ENCODE measurements around the gene TSC1.
"Not testable (repeated sequence)": the region's sequence is repeated elsewhere in the genome, so short reads cannot be mapped to it uniquely, and the experiment has no call there.

The TSC1 gene

GRCh38 chr9:132978112-132978450 is 33.7 kb upstream of the TSC1 start:
- no peak for DNase-seq (ENCODE audit: low read depth in 1 of 2, low spot score in 1 of 2)

DNA sequence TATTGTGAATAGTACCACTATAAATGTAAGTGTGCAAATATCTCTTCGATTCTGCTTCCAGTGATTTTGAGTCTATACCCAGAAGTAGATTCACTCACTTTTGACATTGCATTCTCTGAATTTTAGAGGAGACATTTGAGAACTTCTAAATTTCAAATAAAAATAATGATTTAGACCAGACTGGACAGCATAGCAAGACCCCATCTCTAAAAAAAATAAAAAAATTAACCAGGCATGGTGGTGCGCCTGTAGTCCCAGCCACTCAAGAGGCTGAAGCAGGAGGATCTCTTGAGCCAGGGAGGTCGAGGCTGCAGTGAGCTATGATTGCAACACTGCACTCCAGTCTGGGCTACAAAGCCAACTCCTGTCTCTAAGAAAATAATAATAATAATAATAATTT is 32.2 kb upstream of the TSC1 start:
- no peak for DNase-seq (ENCODE audit: low read depth in 1 of 2, low spot score in 1 of 2)

DNA sequence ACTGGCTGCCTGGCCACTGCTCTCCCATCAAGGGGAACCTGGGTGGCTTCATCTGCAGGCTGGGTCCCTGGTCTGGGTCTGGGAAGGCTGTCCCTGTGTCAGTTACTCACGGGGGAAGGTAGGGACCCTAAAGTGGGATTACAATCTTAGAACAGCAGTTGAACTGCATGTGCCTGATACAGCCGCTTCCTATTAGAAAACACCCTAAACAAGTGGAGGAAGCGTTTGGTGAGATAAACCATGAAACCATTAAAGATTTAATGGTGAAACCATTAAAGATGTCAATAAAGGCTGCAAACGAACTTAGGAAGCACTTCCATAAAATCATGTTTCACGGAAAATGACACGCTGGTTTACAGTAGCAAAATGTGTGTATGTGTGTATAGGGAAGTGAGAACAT is 31.5 kb upstream of the TSC1 start:
- DNase-seq (ENCODE audit: low read depth in 1 of 2, low spot score in 1 of 2), result no peak

GRCh38 chr9:132973713-132974112 is 29.3 kb upstream of the TSC1 start:
- no peak for DNase-seq (ENCODE audit: low read depth in 1 of 2, low spot score in 1 of 2)

- DNase-seq (ENCODE audit: low read depth in 1 of 2, low spot score in 1 of 2), result no peak
Observed at GRCh38 chr9:132973166-132973565, 28.8 kb upstream of the TSC1 start.

DNA sequence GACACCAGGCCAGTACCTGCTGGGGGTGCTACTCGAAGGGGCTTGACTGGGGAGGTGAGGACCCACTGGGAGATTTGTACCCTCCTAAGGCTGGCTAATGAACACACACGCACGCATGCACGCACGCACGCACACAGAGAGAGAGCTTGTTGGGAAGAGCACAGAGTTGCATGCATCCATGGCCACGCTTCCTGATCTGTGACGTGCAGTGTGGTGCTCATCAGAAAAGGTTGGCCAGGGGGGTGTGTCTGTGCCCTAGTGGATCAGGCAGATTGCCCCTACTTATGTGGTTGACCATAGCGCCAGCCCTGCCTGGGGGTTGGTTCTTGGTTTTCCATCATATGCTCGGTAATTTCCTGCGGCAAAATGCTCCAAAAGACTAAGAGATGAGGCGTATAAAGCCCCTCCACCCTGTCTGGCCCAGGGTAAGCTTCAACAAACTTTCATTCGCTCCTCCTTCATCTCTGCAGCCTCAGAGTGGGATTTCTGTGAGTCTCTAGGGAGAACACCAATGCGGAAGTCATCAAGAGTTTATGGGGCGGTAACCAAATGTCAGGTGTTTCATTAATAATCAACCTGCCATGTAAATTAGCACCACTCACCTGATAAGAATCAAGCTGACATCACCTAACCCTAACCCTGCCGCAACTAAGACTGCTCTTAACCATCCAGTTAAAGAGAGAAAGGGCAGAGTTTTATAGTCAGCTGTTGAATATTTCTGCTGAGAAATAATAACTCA is 26.1 kb upstream of the TSC1 start:
- no peak for DNase-seq (ENCODE audit: low read depth in 1 of 2, low spot score in 1 of 2)

- no peak for DNase-seq (ENCODE audit: low read depth in 1 of 2, low spot score in 1 of 2)
Observed at GRCh38 chr9:132969783-132970182, 25.4 kb upstream of the TSC1 start.

DNA sequence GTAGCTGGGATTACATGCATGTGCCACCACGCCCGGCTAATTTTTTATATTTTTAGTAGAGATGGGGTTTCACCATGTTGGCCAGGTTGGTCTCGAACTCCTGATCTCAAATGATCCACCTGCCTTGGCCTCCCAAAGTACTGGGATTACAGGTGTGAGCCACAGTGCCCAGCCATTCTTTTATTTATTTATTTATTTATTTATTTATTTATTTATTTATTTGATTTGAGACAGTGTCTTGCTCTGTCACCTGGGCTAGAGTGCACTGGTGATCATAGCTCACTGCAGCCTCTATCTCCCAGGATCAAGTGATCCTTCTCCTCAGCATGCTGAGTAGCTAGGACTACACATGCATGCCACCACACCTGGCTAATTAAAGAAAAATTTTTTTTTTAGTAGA is 23.5 kb upstream of the TSC1 start:
- not testable (repeated sequence) for DNase-seq (ENCODE audit: low read depth in 1 of 2, low spot score in 1 of 2)

GRCh38 chr9:132965478-132965877 is 21.1 kb upstream of the TSC1 start:
- DNase-seq (ENCODE audit: low read depth in 1 of 2, low spot score in 1 of 2), result no peak

GRCh38 chr9:132961002-132961401 is 16.6 kb upstream of the TSC1 start:
- DNase-seq (ENCODE audit: low read depth in 1 of 2, low spot score in 1 of 2), result no peak

DNA sequence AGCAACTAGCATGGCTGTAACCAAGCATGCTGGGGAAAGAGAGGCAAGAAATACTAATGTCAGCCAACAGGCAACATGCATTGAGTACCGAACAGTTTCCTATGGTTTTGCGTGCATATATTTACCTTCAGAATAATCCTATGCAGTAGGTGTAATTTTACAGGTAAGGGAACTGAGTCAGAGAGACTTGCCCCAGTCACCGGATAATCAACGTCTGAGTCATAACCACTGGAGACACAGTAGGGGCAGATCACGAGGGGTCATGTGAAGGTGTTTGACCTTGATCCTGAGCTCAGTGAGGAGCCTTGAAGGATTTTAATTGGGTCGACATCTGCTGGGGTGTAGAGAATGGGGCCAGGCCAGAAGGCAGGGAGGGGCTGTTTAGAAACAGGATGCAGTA is 13.4 kb upstream of the TSC1 start:
- no peak for DNase-seq (ENCODE audit: low read depth in 1 of 2, low spot score in 1 of 2)

- no peak for DNase-seq (ENCODE audit: low read depth in 1 of 2, low spot score in 1 of 2)
Observed at GRCh38 chr9:132955768-132956167, 11.4 kb upstream of the TSC1 start.

GRCh38 chr9:132955123-132955522 is 10.7 kb upstream of the TSC1 start:
- no peak for DNase-seq (ENCODE audit: low read depth in 1 of 2, low spot score in 1 of 2)

DNA sequence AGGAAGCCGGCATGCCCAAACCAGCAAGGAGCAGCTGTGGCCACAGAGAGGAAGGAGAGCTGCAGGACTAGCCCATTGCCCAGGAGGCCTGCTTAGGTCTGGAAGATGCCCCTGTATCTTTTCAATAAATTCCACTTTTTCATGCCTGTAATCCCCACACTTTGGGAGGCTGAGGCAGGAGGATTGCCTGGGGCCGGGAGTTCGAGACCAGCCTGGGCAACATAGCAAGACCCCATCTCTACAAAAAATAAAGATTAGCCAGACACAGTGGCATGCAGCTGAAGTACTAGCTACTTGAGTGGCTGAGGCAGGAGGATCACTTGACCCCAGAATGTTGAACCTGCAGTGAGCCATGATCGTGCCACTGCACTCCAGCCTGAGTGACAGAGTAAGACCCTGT is 5.3 kb upstream of the TSC1 start:
- DNase-seq (ENCODE audit: low read depth in 1 of 2, low spot score in 1 of 2), result no peak

DNA sequence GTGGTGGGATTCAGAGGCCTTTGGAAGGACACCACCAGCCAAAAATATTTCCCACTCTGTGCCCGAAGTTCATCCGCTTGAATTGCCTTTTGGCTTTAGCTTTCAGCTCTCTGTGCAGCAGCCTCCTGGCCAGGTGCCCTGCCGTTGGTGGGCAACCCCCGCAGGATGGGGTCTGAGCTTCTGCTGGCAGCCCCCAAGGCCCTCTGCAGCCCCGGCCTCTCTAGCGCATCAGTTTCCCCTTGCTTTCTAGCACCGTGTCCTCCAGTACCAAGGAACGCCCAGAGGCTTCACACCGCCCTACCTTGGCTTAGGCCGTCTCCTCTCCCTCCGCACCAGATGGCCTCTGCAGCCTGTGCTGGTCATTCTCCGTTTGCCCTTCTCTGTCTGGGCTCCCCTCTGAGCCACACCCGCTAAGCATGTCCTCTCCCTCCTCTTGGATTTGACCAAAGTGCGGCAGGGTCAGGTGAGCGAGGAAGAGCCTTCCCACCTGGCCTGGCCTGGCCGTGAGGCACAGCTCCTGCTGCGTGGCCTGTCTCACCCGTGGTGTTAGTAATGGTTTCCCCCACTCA is 4.2 kb upstream of the TSC1 start:
- DNase-seq (ENCODE audit: low read depth in 1 of 2, low spot score in 1 of 2), result no peak

- no peak for DNase-seq (ENCODE audit: low read depth in 1 of 2, low spot score in 1 of 2)
Observed at GRCh38 chr9:132947756-132948155, 3.3 kb upstream of the TSC1 start.

GRCh38 chr9:132946631-132947295 is 2.3 kb upstream of the TSC1 start:
- no peak for DNase-seq (ENCODE audit: low read depth in 1 of 2, low spot score in 1 of 2)

DNA sequence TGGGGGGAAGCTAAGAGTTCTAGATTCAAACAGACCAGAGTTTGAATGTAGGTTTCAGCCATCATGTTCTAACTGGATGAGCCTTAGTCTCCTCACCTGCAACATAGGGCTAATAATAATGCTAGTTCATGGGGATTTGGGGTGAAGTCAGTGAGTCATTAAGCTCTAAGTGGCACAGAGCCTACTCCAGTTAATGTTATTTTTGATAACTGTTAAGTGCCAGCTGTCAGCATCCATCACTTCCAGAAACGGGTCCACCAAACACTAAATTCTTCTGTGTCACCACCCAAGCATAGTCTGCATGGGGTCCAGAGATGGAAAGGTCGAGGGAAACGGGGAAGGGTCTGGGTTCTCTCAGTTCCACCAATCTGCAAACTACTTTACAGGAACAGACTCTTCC is 1.8 kb upstream of the TSC1 start:
- DNase-seq (ENCODE audit: low read depth in 1 of 2, low spot score in 1 of 2), result no peak

GRCh38 chr9:132945186-132946130 is 1.0 kb upstream of the TSC1 start:
- no peak for DNase-seq (ENCODE audit: low read depth in 1 of 2, low spot score in 1 of 2)

DNA sequence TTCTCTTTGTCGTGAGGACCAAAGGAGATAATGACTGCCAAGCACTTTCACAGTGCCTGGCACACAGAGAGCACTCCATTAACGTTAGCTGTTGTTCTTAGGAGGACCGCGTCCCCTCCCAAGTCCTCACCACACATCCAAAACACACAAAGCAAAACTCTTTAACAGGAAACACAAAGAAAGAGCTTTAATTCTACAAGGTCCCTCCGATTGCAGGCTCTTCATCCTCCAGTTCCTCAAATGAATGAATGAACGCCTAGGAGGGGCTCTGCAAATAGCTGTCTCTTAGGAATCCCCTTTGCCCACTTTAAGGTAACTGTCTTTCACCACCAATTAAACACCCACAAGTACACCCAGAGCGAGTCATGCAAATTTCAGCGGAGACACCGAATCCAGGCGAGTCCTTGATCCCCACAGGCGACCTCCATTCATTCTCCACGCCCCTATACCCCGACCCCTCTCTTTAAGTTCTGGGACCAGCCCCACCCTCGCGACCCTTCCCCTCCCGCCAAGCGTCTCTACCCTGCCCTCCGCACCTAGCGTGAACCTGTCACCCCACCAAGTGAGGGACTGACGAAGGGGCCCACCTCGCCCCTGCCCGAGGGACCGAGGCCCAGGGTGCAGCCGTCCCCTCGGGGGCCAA is 644 bp downstream of the TSC1 start:
- DNase-seq (ENCODE audit: low read depth in 1 of 2, low spot score in 1 of 2), result no peak

DNA sequence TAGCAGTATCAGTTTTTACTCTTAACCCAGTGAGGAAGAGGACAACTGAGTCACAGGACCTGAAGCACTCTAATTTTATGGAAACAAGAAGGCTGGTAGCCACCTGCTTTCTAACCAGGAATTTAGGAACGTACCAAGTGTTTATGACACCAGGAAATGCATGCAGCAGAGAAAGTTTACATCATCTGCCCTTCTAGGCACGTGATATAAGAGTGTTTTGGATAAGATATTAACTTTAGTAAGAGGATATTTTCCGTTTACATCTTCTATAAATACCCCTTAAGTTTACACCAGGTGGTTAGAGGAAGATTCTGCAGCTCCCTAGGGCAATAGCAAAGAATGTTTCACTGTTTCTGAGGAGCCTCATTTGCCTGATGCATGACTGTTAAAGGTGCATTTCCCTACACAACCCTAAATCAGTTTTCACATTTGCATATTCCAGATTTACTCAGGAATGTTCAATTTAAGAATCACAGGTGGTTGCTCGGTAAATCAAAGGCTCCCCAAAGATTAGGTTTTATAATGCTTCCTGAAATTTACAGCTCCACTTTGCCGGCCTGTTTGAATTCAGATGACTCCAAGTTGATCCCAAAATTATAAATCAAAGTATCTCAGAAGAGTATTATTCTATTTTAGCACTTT is 1.8 kb downstream of the TSC1 start:
- no peak for DNase-seq (ENCODE audit: low read depth in 1 of 2, low spot score in 1 of 2)
